Mesothelial cell of epicardium (in vitro differentiated cells): ENCODE results near the gene PIK3AP1. TPM values are rescaled to one million over a fixed set of nuclear protein-coding genes. Genes with fewer than 3 reads are reported as not detected.

Experiments used
- DNase-seq, 2 experiments: peaks; one replicate each; pipeline ENCODE4 v3.0.0; 2021; ENCODE audit warnings: low spot score in 2 of 2; ENCODE audit not compliant: unreplicated experiment in 2 of 2
- H3K27ac Mint-ChIP-seq: 2 replicates; pipeline ENCODE4 v1.8.0; 2021; ENCODE audit warnings: mixed read lengths
- H3K27me3 Mint-ChIP-seq: 2 replicates; pipeline ENCODE4 v1.8.0; 2021; ENCODE audit warnings: low read depth, mixed read lengths
- H3K36me3 Mint-ChIP-seq: 2 replicates; pipeline ENCODE4 v1.8.0; 2021; ENCODE audit warnings: mixed read lengths
- H3K4me1 Mint-ChIP-seq: 2 replicates; pipeline ENCODE4 v1.8.0; 2021; ENCODE audit warnings: mixed read lengths
- H3K4me3 Mint-ChIP-seq: 2 replicates; pipeline ENCODE4 v1.8.0; 2021; ENCODE audit warnings: mild to moderate bottlenecking, moderate library complexity, mixed read lengths
- H3K9me3 Mint-ChIP-seq: 2 replicates; pipeline ENCODE4 v1.8.0; 2021; ENCODE audit warnings: mixed read lengths
- total RNA-seq: library from RNA; stranded (reverse); gene quantifications from 3 replicates; pipeline ENCODE4 v1.2.1, GENCODE V29; 2021
- TF ChIP-seq, protein P1 (sequence below): fragments of 200-600 bp; sonication (generic); IDR thresholded peaks from one replicate; pipeline ENCODE4 v1.5.0; 2021; ENCODE audit warnings: antibody characterized with exemption; ENCODE audit not compliant: unreplicated experiment

PIK3AP1 gene
- total RNA-seq, 1 donor from 2014 or later = 0.36 TPM

- Mint-ChIP-seq H3K4me1 (no peaks in the 10 kb centered on the region), H3K27ac (no peak overlapping the region), H3K4me3 (no peak overlapping the region)
Observed at GRCh38 chr10:96691761-96692160, 28.6 kb downstream of the PIK3AP1 start.

DNA sequence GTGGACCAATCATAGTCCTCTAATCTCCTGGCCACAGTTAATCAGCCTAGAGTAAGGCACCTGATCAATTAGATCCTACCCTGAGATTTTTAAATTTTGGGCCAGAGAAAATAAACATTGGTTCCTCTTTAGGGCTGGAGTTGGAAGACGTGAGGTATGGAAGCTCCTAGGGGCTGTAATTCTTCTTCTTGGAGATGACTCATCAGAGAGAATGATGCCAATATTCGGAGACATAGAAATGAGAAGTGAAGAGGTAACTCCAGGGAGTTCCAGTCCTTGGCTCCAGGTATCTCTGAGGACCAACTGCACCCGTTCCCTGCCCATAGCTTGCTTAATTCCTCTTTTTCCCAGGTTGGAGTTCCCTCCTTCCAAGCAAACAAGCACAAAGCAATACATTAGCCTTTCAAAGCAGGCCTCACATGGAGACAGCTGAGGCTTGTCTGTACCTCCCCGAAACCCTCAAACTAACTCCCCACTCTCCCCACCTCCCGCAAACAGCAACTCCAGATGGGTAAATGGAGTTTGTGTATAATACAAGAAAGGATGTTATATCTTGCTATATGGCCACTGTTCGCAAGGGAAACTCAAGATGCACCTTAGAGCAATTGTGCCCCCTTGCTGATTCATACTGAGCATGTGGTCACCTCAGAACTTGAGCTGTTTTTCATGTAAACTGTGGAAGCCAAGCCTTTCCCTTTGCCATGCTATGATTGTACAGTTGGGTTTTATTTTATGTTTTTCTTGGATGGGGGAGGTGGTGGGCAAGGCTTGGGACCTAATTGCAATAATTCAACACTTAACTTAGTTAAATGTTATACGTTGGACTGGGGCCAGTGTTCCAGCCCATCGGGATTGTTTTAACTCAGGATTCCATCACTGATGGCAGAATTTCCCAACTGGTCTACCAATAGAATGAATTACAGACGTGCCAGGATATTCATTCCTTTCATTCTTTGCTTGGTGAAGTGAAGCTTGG is 29.3 kb downstream of the PIK3AP1 start:
- no peak overlapping the region for H3K4me3 Mint-ChIP-seq
- H3K9me3 Mint-ChIP-seq = no peaks in the 10 kb centered on the region
- no peak overlapping the region for H3K27ac Mint-ChIP-seq
- H3K36me3 Mint-ChIP-seq = no peaks in the 10 kb centered on the region
- no peaks in the 10 kb centered on the region for H3K4me1 Mint-ChIP-seq
- H3K27me3 Mint-ChIP-seq = peaks cover 28% of the 10 kb centered on the region
- TF ChIP-seq, protein P1, sequence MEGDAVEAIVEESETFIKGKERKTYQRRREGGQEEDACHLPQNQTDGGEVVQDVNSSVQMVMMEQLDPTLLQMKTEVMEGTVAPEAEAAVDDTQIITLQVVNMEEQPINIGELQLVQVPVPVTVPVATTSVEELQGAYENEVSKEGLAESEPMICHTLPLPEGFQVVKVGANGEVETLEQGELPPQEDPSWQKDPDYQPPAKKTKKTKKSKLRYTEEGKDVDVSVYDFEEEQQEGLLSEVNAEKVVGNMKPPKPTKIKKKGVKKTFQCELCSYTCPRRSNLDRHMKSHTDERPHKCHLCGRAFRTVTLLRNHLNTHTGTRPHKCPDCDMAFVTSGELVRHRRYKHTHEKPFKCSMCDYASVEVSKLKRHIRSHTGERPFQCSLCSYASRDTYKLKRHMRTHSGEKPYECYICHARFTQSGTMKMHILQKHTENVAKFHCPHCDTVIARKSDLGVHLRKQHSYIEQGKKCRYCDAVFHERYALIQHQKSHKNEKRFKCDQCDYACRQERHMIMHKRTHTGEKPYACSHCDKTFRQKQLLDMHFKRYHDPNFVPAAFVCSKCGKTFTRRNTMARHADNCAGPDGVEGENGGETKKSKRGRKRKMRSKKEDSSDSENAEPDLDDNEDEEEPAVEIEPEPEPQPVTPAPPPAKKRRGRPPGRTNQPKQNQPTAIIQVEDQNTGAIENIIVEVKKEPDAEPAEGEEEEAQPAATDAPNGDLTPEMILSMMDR = no peak
- DNase-seq = no peak

More at GRCh38 chr10:96691761-96692160, 28.6 kb downstream of the PIK3AP1 start:
- DNase-seq = no peak
- Mint-ChIP-seq H3K27me3 (peaks cover 24% of the 10 kb centered on the region), H3K36me3 (no peaks in the 10 kb centered on the region), H3K9me3 (no peaks in the 10 kb centered on the region)
- TF ChIP-seq, protein P1 = no peak

- Mint-ChIP-seq H3K36me3 (no peaks in the 10 kb centered on the region), H3K4me1 (no peaks in the 10 kb centered on the region), H3K27me3 (peaks cover 39% of the 10 kb centered on the region), H3K9me3 (no peaks in the 10 kb centered on the region), H3K4me3 (no peak overlapping the region), H3K27ac (no peak overlapping the region)
- no peak for DNase-seq
- TF ChIP-seq, protein P1 = no peak
Observed at GRCh38 chr10:96688789-96689188, 31.5 kb downstream of the PIK3AP1 start.

DNA sequence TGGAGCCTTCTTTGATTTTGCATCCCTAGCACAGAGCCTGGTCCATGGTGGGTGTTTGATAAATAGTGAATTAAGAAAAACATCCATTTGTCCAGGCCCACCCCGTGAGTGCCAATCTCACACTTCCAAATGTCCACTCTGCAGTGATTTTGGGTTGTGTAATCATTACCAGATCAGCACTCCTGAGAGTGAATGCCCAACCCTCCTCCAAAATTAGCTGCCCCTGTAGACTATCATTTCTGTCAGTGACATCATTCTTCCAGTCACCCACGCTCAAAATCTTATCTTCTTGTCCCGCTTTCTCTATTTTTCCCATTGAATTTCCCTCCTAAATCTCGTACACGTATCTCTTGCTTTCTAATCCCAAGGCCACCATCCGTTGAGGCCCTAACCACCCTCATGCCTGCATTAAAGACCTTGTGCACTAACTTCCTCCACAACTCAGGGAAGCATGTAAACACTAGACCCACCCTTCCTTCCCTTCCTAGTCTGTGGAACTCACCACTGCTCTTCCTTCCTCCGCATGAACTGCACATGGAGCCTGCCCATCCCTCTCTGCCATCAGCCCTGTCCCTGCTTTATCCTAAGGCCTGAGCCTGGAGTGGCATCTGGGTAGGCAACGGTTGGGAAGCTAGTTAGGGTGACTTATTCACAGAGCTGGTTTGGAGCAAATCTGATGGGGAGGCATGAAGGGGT is 32.8 kb downstream of the PIK3AP1 start:
- H3K27ac Mint-ChIP-seq = no peak overlapping the region
- H3K4me1 Mint-ChIP-seq = no peaks in the 10 kb centered on the region
- TF ChIP-seq, protein P1 = no peak
- H3K4me3 Mint-ChIP-seq = no peak overlapping the region
- peaks cover 42% of the 10 kb centered on the region for H3K27me3 Mint-ChIP-seq
- DNase-seq = no peak
- H3K36me3 Mint-ChIP-seq = no peaks in the 10 kb centered on the region
- H3K9me3 Mint-ChIP-seq = no peaks in the 10 kb centered on the region

GRCh38 chr10:96686514-96686913 is 33.8 kb downstream of the PIK3AP1 start:
- DNase-seq = no peak
- H3K36me3 Mint-ChIP-seq = no peaks in the 10 kb centered on the region

More at GRCh38 chr10:96686514-96686913, 33.8 kb downstream of the PIK3AP1 start:
- Mint-ChIP-seq H3K27ac (no peak overlapping the region), H3K4me3 (no peak overlapping the region), H3K9me3 (no peaks in the 10 kb centered on the region), H3K4me1 (no peaks in the 10 kb centered on the region), H3K27me3 (peaks cover 45% of the 10 kb centered on the region)
- TF ChIP-seq, protein P1 = no peak
